ENCODE measurements around the gene CFAP100.

Gene CFAP100

DNA sequence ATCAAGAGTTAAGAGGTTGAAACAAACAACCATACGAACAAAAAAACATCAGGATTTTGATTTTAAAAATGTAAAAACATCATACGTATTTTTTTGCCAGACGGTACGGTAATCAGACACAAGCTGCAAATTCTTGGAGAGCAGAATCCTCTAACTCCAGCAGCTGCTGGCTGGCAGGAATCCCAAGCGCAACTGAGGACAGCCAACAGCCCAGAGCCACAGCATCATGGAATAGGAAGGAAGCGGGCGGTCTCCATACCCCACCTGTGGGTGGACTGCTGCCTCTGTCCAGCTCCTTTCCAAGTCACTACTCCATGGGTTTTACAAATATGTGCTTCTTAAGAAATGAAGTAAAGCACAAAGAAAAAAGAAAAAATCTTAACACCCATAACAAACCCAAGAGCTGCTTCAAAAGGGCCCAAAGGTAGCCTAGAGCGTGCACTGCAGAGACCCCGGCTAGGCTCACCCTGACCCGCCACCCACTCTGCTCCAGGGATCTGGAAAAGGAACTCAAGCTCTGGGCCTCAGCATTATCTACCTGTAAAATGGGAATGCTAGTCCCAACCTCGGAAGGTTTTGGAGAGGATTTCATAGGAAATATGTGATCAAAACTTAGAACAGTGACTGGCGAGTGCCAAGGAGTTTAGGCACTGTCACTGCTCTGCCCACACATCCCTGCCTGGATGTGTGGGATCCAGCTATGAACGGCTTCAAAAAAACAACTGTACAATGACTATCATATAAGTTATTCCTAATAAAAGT lies 47.6 kb downstream of the CFAP100 start (continued):
- TF ChIP-seq ZNF133 (tag by site-specific recombination; IDR thresholded peaks at IDR 0.05): no peak

DNA sequence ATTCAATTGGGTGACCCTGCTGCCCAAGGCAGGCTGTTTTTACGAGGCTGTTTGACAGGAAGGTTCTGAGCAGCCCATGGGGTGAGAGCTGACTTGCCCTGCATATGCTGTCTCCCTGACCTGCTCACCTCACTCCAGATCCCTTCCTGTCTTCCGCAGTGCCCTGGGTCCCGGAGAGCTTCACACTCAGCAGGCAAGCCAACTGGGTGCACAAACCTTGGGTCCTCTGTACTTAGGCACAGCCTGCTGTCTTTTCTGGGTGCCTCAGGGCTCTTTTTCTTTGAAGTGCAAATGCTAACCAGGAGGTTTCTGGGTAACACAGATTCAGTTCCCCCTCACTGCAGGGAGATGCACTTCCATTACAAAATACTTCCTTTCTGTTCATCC lies 48.1 kb downstream of the CFAP100 start:
- ChIA-PET POLR2A (no interaction called here), CTCF (no interaction called here)
- H3K36me3 ChIP-seq (ENCODE audit: control insufficient read depth in 2 of 2, insufficient read depth in 1 of 2, low read length in 2 of 2): peaks cover 0 to 72% of the 10 kb centered on the region in 2 experiments; a peak in 1 of 3 replicates
- no peak overlapping the region for H3K4me3 ChIP-seq (ENCODE audit: low read depth, low read length)
- H3K27ac ChIP-seq (ENCODE audit: extremely low read depth, low read depth, low read length): no peak overlapping the region
- H3K9me3 ChIP-seq (ENCODE audit: control insufficient read depth, insufficient read depth, low read depth, low read length): no peaks in the 10 kb centered on the region
- TF ChIP-seq GLIS1 (tag by site-specific recombination; IDR thresholded peaks at IDR 0.05): no peak
- TF ChIP-seq, protein P1, sequence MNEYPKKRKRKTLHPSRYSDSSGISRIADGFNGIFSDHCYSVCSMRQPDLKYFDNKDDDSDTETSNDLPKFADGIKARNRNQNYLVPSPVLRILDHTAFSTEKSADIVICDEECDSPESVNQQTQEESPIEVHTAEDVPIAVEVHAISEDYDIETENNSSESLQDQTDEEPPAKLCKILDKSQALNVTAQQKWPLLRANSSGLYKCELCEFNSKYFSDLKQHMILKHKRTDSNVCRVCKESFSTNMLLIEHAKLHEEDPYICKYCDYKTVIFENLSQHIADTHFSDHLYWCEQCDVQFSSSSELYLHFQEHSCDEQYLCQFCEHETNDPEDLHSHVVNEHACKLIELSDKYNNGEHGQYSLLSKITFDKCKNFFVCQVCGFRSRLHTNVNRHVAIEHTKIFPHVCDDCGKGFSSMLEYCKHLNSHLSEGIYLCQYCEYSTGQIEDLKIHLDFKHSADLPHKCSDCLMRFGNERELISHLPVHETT (tag by site-specific recombination; IDR thresholded peaks at IDR 0.05): no peak
- TF ChIP-seq, protein P2, sequence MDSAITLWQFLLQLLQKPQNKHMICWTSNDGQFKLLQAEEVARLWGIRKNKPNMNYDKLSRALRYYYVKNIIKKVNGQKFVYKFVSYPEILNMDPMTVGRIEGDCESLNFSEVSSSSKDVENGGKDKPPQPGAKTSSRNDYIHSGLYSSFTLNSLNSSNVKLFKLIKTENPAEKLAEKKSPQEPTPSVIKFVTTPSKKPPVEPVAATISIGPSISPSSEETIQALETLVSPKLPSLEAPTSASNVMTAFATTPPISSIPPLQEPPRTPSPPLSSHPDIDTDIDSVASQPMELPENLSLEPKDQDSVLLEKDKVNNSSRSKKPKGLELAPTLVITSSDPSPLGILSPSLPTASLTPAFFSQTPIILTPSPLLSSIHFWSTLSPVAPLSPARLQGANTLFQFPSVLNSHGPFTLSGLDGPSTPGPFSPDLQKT (IDR thresholded peaks at IDR 0.05; ENCODE audit: borderline replicate concordance, low read depth, low read length): no peak
- no peak for TF ChIP-seq YY1 (tag by site-specific recombination; IDR thresholded peaks at IDR 0.05)
- no peak for TF ChIP-seq ZNF555 (tag by site-specific recombination; conservative IDR thresholded peaks at IDR 0.05)
- no peak for TF ChIP-seq ZNF184 (tag by site-specific recombination; IDR thresholded peaks at IDR 0.05)
- TF ChIP-seq ZNF140 (tag by site-specific recombination; IDR thresholded peaks at IDR 0.05): no peak
- no peak for TF ChIP-seq ZNF10 (tag by site-specific recombination; IDR thresholded peaks at IDR 0.05)
- TF ChIP-seq, protein P3, sequence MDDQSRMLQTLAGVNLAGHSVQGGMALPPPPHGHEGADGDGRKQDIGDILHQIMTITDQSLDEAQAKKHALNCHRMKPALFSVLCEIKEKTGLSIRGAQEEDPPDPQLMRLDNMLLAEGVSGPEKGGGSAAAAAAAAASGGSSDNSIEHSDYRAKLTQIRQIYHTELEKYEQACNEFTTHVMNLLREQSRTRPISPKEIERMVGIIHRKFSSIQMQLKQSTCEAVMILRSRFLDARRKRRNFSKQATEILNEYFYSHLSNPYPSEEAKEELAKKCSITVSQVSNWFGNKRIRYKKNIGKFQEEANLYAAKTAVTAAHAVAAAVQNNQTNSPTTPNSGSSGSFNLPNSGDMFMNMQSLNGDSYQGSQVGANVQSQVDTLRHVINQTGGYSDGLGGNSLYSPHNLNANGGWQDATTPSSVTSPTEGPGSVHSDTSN (CRISPR knock-in tag; IDR thresholded peaks at IDR 0.05): no peak
- TF ChIP-seq ZNF792 (tag by site-specific recombination; IDR thresholded peaks at IDR 0.05): no peak
- TF ChIP-seq, protein P4, sequence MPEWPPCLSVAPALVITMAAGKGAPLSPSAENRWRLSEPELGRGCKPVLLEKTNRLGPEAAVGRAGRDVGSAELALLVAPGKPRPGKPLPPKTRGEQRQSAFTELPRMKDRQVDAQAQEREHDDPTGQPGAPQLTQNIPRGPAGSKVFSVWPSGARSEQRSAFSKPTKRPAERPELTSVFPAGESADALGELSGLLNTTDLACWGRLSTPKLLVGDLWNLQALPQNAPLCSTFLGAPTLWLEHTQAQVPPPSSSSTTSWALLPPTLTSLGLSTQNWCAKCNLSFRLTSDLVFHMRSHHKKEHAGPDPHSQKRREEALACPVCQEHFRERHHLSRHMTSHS (tag by site-specific recombination; IDR thresholded peaks at IDR 0.05): no peak
- TF ChIP-seq ZNF791 (tag by site-specific recombination; IDR thresholded peaks at IDR 0.05): no peak
- TF ChIP-seq ZNF529 (tag by site-specific recombination; IDR thresholded peaks at IDR 0.05; ENCODE audit: insufficient replicate concordance): no peak
- H3K4me1 ChIP-seq (ENCODE audit: control insufficient read depth, insufficient read depth, low read length): no peaks in the 10 kb centered on the region

DNA sequence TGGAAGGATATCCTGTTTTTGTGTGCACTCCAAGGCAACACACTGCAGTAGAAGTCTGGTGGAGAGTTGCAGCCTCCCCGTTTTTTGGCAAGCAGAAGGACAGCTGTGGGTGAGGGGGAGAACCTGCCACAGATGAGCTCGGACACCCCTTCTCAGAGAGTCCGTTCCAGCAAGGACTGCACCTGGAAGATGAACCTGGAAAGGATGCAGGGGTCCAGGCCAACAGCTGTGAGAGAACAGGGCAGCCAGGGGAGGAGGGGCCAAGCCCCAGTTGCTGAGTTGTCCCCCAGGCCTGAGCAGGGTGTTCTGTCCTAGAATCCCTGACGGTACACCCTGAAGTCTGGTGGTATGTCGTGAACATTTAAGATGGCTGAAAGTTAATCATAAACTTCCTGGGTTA lies 50.8 kb downstream of the CFAP100 start:
- Histone ChIP-seq H3K9me3 (ENCODE audit: control insufficient read depth, insufficient read depth, low read depth, low read length) (no peaks in the 10 kb centered on the region), H3K36me3 (ENCODE audit: control insufficient read depth in 2 of 2, insufficient read depth in 1 of 2, low read length in 2 of 2) (peaks cover 0 to 70% of the 10 kb centered on the region in 2 experiments; a peak in 1 of 3 replicates), H3K4me3 (ENCODE audit: low read depth, low read length) (no peak overlapping the region), H3K4me1 (ENCODE audit: control insufficient read depth, insufficient read depth, low read length) (no peaks in the 10 kb centered on the region), H3K27ac (ENCODE audit: extremely low read depth, low read depth, low read length) (no peak overlapping the region)
- ChIA-PET CTCF (interaction anchor here (0.6 to 1.0 kb wide), 2 partner anchors 10 to 248 kb away, joined by 3 to 5 read pairs; no protein-coding TSS in a partner anchor), POLR2A (no interaction called here)
- TF ChIP-seq ZNF19 (tag by site-specific recombination; IDR thresholded peaks at IDR 0.05; ENCODE audit: low read depth): no peak

DNA sequence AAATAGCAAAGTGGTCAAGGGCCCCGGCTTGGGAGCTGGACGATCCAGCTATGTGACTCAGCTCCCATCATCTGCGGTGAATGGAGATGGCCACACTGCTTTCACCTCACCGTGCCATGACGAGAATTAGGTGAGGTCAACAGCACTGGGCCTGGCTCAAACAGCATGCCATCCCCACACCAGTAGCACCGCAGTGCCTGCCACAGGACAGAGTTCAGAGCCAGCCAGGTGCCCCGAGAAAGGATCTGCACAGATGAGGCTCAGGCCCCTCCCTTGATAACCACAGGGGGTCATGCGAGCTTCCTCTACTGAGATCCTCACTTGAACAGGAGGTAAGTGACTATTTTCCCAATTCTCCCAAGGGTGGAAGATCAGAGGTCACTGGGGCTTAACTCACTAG lies 51.6 kb downstream of the CFAP100 start:
- no peaks in the 10 kb centered on the region for H3K4me1 ChIP-seq (ENCODE audit: control insufficient read depth, insufficient read depth, low read length)
- H3K36me3 ChIP-seq (ENCODE audit: control insufficient read depth in 2 of 2, insufficient read depth in 1 of 2, low read length in 2 of 2): peaks cover 0 to 72% of the 10 kb centered on the region in 2 experiments; a peak in 1 of 3 replicates
- ChIA-PET CTCF (interaction anchor here (1.0 kb wide), 1 partner anchor 248 kb away, joined by 3 read pairs; no protein-coding TSS in a partner anchor), POLR2A (no interaction called here)
- no peak overlapping the region for H3K4me3 ChIP-seq (ENCODE audit: low read depth, low read length)
- H3K9me3 ChIP-seq (ENCODE audit: control insufficient read depth, insufficient read depth, low read depth, low read length): no peaks in the 10 kb centered on the region
- TF ChIP-seq ZNF202 (tag by site-specific recombination; IDR thresholded peaks at IDR 0.05; ENCODE audit: borderline replicate concordance) (no peak), ZNF670 (tag by site-specific recombination; IDR thresholded peaks at IDR 0.05; ENCODE audit: low read depth) (no peak), ZNF2 (tag by site-specific recombination; IDR thresholded peaks at IDR 0.05) (no peak), ZNF548 (tag by site-specific recombination; IDR thresholded peaks at IDR 0.05) (no peak)
- no peak overlapping the region for H3K27ac ChIP-seq (ENCODE audit: extremely low read depth, low read depth, low read length)
